K562 (cell line): ENCODE results near the gene HEMGN. TPM values are rescaled to one million over a fixed set of nuclear protein-coding genes. Genes with fewer than 3 reads are reported as not detected.
A peak's percentile ranks its signal among the peaks of the same experiment; 100 is the strongest.

Experiments
- ATAC-seq: fragments of 200-7000 bp; cut with Tn5 transposase; 3 replicates; pipeline ENCODE4 v1.9.1; 2020; ENCODE audit warnings: moderate library complexity
- BruUV-seq: library from RNA; stranded (reverse); fragments of 400-500 nt; replicated peaks from 2 replicates; lab custom pipeline; 2021; lab: Mats Ljungman, UMichigan
- CTCF ChIA-PET: fragments of 300-600 bp; formaldehyde crosslinking; extraction: SDS; loops from one replicate; lab custom pipeline; 2021; ENCODE audit warnings: low intra/inter-chr PET ratio; lab: Yijun Ruan, JAX
- POLR2A ChIA-PET: fragments of 300-600, 350-650 bp; sonication (Branson Sonifier 250); formaldehyde crosslinking; extraction: SDS; loops from one replicate; lab custom pipeline; 2021; ENCODE audit warnings: antibody characterized with exemption, inconsistent platforms; lab: Yijun Ruan, JAX
- DNase-seq, 4 experiments: peaks; one replicate each; pipeline versions ENCODE4 v3.0.0 to v3.0.0-alpha.2; 2011 to 2018; ENCODE audit warnings: low spot score in 3 of 4, mixed read lengths in 3 of 4; ENCODE audit errors: extremely low read depth in 1 of 4
- FAIRE-seq: peaks from 2 replicates; lab custom pipeline; 2011; peaks lifted over from hg19 to GRCh38; lab: Jason Lieb, UNC
- H2AFZ ChIP-seq: 2 replicates; pipeline ENCODE4 v1.6.0; 2011; ENCODE audit warnings: low read depth, low read length, control low read depth, inconsistent platforms
- H3K27ac ChIP-seq: fragments of 200-600 bp; 3 replicates; pipeline ENCODE4 v1.8.0; 2011; ENCODE audit warnings: low read depth, mild to moderate bottlenecking, control low read depth, inconsistent platforms, low read length, moderate library complexity, mixed read lengths; ENCODE audit errors: extremely low read depth
- H3K27me3 ChIP-seq, 2 experiments: fragments of 300-600 bp in 1 of 2; 2 replicates in 1 of 2; 3 replicates in 1 of 2; pipeline versions ENCODE4 v1.6.0 to v1.8.0; 2011; ENCODE audit warnings: inconsistent platforms in 2 of 2, low read length in 2 of 2, mild to moderate bottlenecking in 1 of 2, mixed read lengths in 1 of 2, moderate library complexity in 1 of 2; ENCODE audit not compliant: control insufficient read depth in 2 of 2, insufficient read depth in 2 of 2
- H3K36me3 ChIP-seq: fragments of 300-600 bp; 3 replicates; pipeline ENCODE4 v1.8.0; 2011; ENCODE audit warnings: mild to moderate bottlenecking, low read length, inconsistent platforms; ENCODE audit not compliant: control insufficient read depth, insufficient read depth
- H3K4me1 ChIP-seq, 2 experiments: fragments of 200-600 bp in 1 of 2; replicated peaks in 1 of 2; 2 replicates in 1 of 2; 3 replicates in 1 of 2; pipeline versions ENCODE4 v1.5.1 to v1.8.0; 2011; ENCODE audit warnings: inconsistent platforms in 2 of 2, low read length in 2 of 2, mild to moderate bottlenecking in 1 of 2, mixed read lengths in 1 of 2, moderate library complexity in 1 of 2; ENCODE audit not compliant: control insufficient read depth in 2 of 2, insufficient read depth in 2 of 2
- H3K4me2 ChIP-seq: 2 replicates; pipeline ENCODE4 v1.6.1; 2011; ENCODE audit warnings: low read length, control low read depth, inconsistent platforms, mixed read lengths; ENCODE audit not compliant: insufficient read depth
- H3K4me3 ChIP-seq: fragments of 200-600 bp; sonication (generic), shearing (Covaris generic); 2 replicates; pipeline ENCODE4 v1.5.1; 2016; ENCODE audit warnings: control low read depth, inconsistent platforms
- H3K79me2 ChIP-seq: fragments of 200-600 bp; 3 replicates; pipeline ENCODE4 v1.8.0; 2011; ENCODE audit warnings: low read length, inconsistent platforms; ENCODE audit not compliant: control insufficient read depth, insufficient read depth
- H3K9ac ChIP-seq, 2 experiments: 2 replicates each; pipeline versions ENCODE4 v1.6.0 to v1.6.1; 2011; ENCODE audit warnings: low read depth in 2 of 2, low read length in 2 of 2, control low read depth in 1 of 2, inconsistent platforms in 1 of 2, mild to moderate bottlenecking in 1 of 2, mixed read lengths in 1 of 2; ENCODE audit not compliant: insufficient read depth in 1 of 2
- H3K9me1 ChIP-seq: one replicate; pipeline ENCODE4 v1.6.0; 2011; ENCODE audit warnings: inconsistent platforms, mild to moderate bottlenecking, low read length, moderate library complexity; ENCODE audit not compliant: control insufficient read depth, insufficient read depth
- H3K9me3 ChIP-seq: replicated peaks from 2 replicates; pipeline ENCODE4 v1.5.1; 2011; ENCODE audit warnings: low read depth, low read length, inconsistent platforms; ENCODE audit not compliant: control insufficient read depth, insufficient read depth
- H4K20me1 ChIP-seq: replicated peaks from 2 replicates; pipeline ENCODE4 v1.6.1; 2011; ENCODE audit warnings: low read length, inconsistent platforms, mixed read lengths; ENCODE audit not compliant: control insufficient read depth, insufficient read depth
- CEBPG ChIP-seq, 3 experiments: fragments of 200-800 bp in 1 of 3; sonication (Bioruptor generic) in 1 of 3; sonication (generic) in 1 of 3; formaldehyde crosslinking in 1 of 3; IDR thresholded peaks in 2 of 3; conservative IDR thresholded peaks in 1 of 3; 2 replicates each; pipeline versions ENCODE4 v1.6.1 to v1.8.0; 2016 to 2022; ENCODE audit warnings: missing compliant biosample characterization in 2 of 3, missing genetic modification characterization in 2 of 3, mild to moderate bottlenecking in 1 of 3, missing genetic modification reagents in 1 of 3
- SMARCA5 ChIP-seq: fragments of 450-650 bp; IDR thresholded peaks from 2 replicates; pipeline ENCODE4 v1.6.1; 2016
- TEAD1 ChIP-seq, 2 experiments: fragments of 450-650 bp in 1 of 2; sonication (generic) in 1 of 2; formaldehyde crosslinking; IDR thresholded peaks; 2 replicates each; pipeline versions ENCODE4 v1.4.0 to v1.8.0; 2020 to 2022; ENCODE audit warnings: mild to moderate bottlenecking in 2 of 2, missing genetic modification reagents in 1 of 2
- THAP7 ChIP-seq: fragments of 250-450 bp; sonication (Bioruptor Pico); IDR thresholded peaks from 2 replicates; pipeline ENCODE4 v1.5.0; 2021
- WGBS: fragments of 100-300 bp; shearing (Covaris generic); methylation state at CpG from one replicate; pipeline ENCODE4 v1.1.6; 2016; ENCODE audit warnings: low coverage, mixed read lengths; ENCODE audit not compliant: insufficient coverage; ENCODE audit errors: missing lambda C conversion rate; 5-methylcytosine and 5-hydroxymethylcytosine counted together
- in situ Hi-C: fragments of 300-500 bp; cut with MboI; formaldehyde crosslinking; loops from 4 replicates; pipeline ENCODE4 v1.15.0; 2018; ENCODE audit warnings: inconsistent platforms, mixed read lengths
- intact Hi-C: fragments of 100-400 bp; cut with micrococcal nuclease; formaldehyde crosslinking; loops from 2 replicates; pipeline ENCODE4 v1.14.2; 2022
- polyA plus RNA-seq, 8 experiments: library from polyadenylated mRNA; depleted of rRNA in 4 of 8; stranded (reverse) in 5 of 8; unstranded in 3 of 8; fragments of >200 nt; fragmentation: Nextera tagmentation in 2 of 8; fragmentation: Illumina TruSeq in 1 of 8; extraction: Ambion mirVana in 2 of 8; extraction: Trizol in 1 of 8; gene quantifications; 2 replicates each; pipeline versions ENCODE4 v1.2.1 to v1.2.3, GENCODE V29; 2011 to 2014; ENCODE audit warnings: inconsistent platforms in 1 of 8, missing spikeins in 1 of 8
- total RNA-seq, 7 experiments: library from RNA; depleted of rRNA in 6 of 7; stranded (reverse); fragments of >200 nt in 6 of 7; fragmentation: Illumina TruSeq in 2 of 7; extraction: Trizol in 2 of 7; gene quantifications; 2 replicates each; pipeline versions ENCODE4 v1.2.1 to v1.2.3, GENCODE V29; 2011 to 2021; ENCODE audit warnings: low replicate concordance in 1 of 7
- TF ChIP-seq, protein P1 (sequence below): fragments of 450-650 bp; IDR thresholded peaks from 2 replicates; pipeline ENCODE4 v1.6.1; 2016; ENCODE audit warnings: mild to moderate bottlenecking, moderate library complexity

Gene HEMGN
- total and polyA plus RNA-seq, 9 of the 15 experiments (the other 6 are each of a cell fraction or from before 2014, with no cell fraction given), result 56.3 to 258 (median 137) TPM

DNA sequence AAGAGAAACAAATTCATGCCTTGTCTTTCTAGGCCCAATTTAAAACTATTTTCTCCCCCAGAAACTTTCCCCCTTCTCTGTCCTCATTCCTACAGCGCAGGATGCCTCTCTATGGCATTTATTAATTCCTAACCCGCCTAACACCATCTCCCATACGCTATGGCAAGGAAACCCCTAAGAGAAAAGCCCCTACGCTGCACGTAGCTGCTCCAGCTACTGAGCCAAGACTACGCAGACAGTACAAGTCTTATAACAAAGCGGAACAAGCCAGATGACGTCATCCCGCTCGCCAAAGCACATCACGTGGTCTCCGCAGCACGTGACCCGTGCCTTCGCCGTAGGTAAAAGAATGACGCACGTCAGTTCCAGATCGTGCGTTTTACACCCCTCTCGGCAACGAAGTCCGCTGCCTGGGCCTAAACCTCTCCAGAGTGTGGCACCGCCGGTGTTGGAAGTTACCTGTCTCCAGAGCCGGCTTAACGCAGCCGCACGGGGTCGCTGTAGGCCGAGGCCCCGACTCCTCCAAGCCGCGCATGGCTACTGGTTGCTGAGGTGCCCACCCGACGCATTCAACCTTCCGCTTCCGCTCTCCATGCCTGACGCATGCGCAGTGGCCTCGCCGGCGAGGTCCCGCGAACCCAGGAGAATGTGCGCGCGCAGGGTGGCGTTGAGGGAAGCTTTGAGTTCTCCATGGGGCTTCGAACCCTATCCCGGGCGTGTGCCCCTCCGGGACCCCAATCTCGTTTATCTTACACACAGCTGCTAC, 15.8 kb downstream of the HEMGN start, which contains the start of gene TRMO:
TSS of gene TRMO (minus strand) at position 542 of the 766 bp plus-strand sequence. CDS start at position 535, 7 bp downstream.
- H3K9ac ChIP-seq, result peak within 1 kb of the TSS; percentile 90 to 91
- H3K4me1 ChIP-seq, result peaks cover 5 to 25% of the 10 kb centered on the region in 2 experiments
- WGBS, result under 1% methylated on average over 52 of the region's 54 CpGs
- H2AFZ ChIP-seq, result peak within 1 kb of the TSS; percentile 98
- CTCF ChIA-PET, result interaction anchor here (0.6 to 2.9 kb wide), 7 partner anchors 29 to 1094 kb away, joined by 4 to 36 read pairs (median 7); partner anchors contain the start of gene ANP32B
- no peaks in the 10 kb centered on the region for H4K20me1 ChIP-seq
- ATAC-seq (peak; percentile 82), FAIRE-seq (peak; percentile 96), DNase-seq (peak; percentile 94 to 99 (median 96))
- H3K36me3 ChIP-seq, result peaks cover 19% of the 10 kb centered on the region
- no peaks in the 10 kb centered on the region for H3K9me1 ChIP-seq
- H3K79me2 ChIP-seq, result peaks cover 49% of the 10 kb centered on the region
- no TSS peak for BruUV-seq
- H3K27me3 ChIP-seq, result no peaks in the 10 kb centered on the region
- in situ Hi-C loops (loop anchor here (5.0 to 25.0 kb wide), 3 partner anchors 65 to 865 kb away; partner anchors contain the start of genes ANKS6 and TBC1D2), intact Hi-C loops (loop anchor here (1.0 to 5.0 kb wide), 6 partner anchors 125 to 335 kb away; partner anchors contain the start of gene CORO2A)
- H3K4me2 ChIP-seq, result peak within 1 kb of the TSS; percentile 86
- no peaks in the 10 kb centered on the region for H3K9me3 ChIP-seq
- H3K4me3 ChIP-seq, result peak within 1 kb of the TSS; percentile 47
- POLR2A ChIA-PET, result interaction anchor here (0.5 to 5.8 kb wide), 33 partner anchors 11 to 798 kb away, joined by 3 to 61 read pairs (median 5); partner anchors contain the start of genes ANP32B and NANS
- peak within 1 kb of the TSS; percentile 96 for H3K27ac ChIP-seq
- TF ChIP-seq SMARCA5 (no peak), CEBPG (CRISPR knock-in tag; IDR thresholded peaks at IDR 0.05) (peak; percentile 74), CEBPG (tag; conservative IDR thresholded peaks at IDR 0.05 in 1 of 2, IDR thresholded peaks at IDR 0.05 in 1 of 2) (peak; percentile 31 to 66; a peak in 1 of 4 replicates), TEAD1 (CRISPR knock-in tag; IDR thresholded peaks at IDR 0.05) (peak; percentile 78 to 86; a peak in 3 of 4 replicates), THAP7 (CRISPR knock-in tag) (peak; percentile 81; the same call in 1 of the 2 replicates)
- TF ChIP-seq, protein P1, sequence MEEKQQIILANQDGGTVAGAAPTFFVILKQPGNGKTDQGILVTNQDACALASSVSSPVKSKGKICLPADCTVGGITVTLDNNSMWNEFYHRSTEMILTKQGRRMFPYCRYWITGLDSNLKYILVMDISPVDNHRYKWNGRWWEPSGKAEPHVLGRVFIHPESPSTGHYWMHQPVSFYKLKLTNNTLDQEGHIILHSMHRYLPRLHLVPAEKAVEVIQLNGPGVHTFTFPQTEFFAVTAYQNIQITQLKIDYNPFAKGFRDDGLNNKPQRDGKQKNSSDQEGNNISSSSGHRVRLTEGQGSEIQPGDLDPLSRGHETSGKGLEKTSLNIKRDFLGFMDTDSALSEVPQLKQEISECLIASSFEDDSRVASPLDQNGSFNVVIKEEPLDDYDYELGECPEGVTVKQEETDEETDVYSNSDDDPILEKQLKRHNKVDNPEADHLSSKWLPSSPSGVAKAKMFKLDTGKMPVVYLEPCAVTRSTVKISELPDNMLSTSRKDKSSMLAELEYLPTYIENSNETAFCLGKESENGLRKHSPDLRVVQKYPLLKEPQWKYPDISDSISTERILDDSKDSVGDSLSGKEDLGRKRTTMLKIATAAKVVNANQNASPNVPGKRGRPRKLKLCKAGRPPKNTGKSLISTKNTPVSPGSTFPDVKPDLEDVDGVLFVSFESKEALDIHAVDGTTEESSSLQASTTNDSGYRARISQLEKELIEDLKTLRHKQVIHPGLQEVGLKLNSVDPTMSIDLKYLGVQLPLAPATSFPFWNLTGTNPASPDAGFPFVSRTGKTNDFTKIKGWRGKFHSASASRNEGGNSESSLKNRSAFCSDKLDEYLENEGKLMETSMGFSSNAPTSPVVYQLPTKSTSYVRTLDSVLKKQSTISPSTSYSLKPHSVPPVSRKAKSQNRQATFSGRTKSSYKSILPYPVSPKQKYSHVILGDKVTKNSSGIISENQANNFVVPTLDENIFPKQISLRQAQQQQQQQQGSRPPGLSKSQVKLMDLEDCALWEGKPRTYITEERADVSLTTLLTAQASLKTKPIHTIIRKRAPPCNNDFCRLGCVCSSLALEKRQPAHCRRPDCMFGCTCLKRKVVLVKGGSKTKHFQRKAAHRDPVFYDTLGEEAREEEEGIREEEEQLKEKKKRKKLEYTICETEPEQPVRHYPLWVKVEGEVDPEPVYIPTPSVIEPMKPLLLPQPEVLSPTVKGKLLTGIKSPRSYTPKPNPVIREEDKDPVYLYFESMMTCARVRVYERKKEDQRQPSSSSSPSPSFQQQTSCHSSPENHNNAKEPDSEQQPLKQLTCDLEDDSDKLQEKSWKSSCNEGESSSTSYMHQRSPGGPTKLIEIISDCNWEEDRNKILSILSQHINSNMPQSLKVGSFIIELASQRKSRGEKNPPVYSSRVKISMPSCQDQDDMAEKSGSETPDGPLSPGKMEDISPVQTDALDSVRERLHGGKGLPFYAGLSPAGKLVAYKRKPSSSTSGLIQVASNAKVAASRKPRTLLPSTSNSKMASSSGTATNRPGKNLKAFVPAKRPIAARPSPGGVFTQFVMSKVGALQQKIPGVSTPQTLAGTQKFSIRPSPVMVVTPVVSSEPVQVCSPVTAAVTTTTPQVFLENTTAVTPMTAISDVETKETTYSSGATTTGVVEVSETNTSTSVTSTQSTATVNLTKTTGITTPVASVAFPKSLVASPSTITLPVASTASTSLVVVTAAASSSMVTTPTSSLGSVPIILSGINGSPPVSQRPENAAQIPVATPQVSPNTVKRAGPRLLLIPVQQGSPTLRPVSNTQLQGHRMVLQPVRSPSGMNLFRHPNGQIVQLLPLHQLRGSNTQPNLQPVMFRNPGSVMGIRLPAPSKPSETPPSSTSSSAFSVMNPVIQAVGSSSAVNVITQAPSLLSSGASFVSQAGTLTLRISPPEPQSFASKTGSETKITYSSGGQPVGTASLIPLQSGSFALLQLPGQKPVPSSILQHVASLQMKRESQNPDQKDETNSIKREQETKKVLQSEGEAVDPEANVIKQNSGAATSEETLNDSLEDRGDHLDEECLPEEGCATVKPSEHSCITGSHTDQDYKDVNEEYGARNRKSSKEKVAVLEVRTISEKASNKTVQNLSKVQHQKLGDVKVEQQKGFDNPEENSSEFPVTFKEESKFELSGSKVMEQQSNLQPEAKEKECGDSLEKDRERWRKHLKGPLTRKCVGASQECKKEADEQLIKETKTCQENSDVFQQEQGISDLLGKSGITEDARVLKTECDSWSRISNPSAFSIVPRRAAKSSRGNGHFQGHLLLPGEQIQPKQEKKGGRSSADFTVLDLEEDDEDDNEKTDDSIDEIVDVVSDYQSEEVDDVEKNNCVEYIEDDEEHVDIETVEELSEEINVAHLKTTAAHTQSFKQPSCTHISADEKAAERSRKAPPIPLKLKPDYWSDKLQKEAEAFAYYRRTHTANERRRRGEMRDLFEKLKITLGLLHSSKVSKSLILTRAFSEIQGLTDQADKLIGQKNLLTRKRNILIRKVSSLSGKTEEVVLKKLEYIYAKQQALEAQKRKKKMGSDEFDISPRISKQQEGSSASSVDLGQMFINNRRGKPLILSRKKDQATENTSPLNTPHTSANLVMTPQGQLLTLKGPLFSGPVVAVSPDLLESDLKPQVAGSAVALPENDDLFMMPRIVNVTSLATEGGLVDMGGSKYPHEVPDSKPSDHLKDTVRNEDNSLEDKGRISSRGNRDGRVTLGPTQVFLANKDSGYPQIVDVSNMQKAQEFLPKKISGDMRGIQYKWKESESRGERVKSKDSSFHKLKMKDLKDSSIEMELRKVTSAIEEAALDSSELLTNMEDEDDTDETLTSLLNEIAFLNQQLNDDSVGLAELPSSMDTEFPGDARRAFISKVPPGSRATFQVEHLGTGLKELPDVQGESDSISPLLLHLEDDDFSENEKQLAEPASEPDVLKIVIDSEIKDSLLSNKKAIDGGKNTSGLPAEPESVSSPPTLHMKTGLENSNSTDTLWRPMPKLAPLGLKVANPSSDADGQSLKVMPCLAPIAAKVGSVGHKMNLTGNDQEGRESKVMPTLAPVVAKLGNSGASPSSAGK, result peak; percentile 96
